ENCODE data around the gene REC8.

The REC8 gene

GRCh38 chr14:24172261-24172860, 481 bp downstream of the REC8 start:
- Histone ChIP-seq H3K4me1 (peaks cover 0 to 13% (median 3%) of the 10 kb centered on the region in 4 donors), H3K36me3 (peaks cover 6 to 55% (median 21%) of the 10 kb centered on the region in 3 donors), H3K4me3 (peak overlapping the region; percentile 36 to 46), H3K27me3 (no peaks in the 10 kb centered on the region), H3K27ac (peak overlapping the region; percentile 0 to 27), H3K9me3 (no peaks in the 10 kb centered on the region)
- intact Hi-C loops (cut with DNase I; ENCODE audit: low total_unique reads): no loop called here
- TF ChIP-seq CTCF (IDR thresholded peaks at IDR 0.05): no peak
- no peak for DNase-seq

GRCh38 chr14:24172871-24173281, 996 bp downstream of the REC8 start:
- Histone ChIP-seq H3K27me3 (no peaks in the 10 kb centered on the region), H3K4me1 (peaks cover 0 to 13% (median 3%) of the 10 kb centered on the region in 4 donors), H3K4me3 (no peak overlapping the region), H3K27ac (no peak overlapping the region), H3K36me3 (peaks cover 3 to 55% (median 16%) of the 10 kb centered on the region in 3 donors), H3K9me3 (no peaks in the 10 kb centered on the region)
- no peak for DNase-seq
- TF ChIP-seq CTCF (IDR thresholded peaks at IDR 0.05): no peak
- intact Hi-C loops (cut with DNase I; ENCODE audit: low total_unique reads): no loop called here

- intact Hi-C loops (cut with DNase I; ENCODE audit: low total_unique reads): no loop called here
- TF ChIP-seq CTCF (IDR thresholded peaks at IDR 0.05): no peak
- no peak for DNase-seq
- no peak overlapping the region for H3K27ac ChIP-seq
- H3K4me1 ChIP-seq: peaks cover 0 to 7% (median 2%) of the 10 kb centered on the region in 4 donors
- peaks cover 0 to 66% (median 35%) of the 10 kb centered on the region in 3 donors for H3K36me3 ChIP-seq
- no peaks in the 10 kb centered on the region for H3K9me3 ChIP-seq
- H3K4me3 ChIP-seq: no peak overlapping the region
- H3K27me3 ChIP-seq: no peaks in the 10 kb centered on the region
These were observed 4.7 kb downstream of the REC8 start for GRCh38 chr14:24176599-24176998.

- Histone ChIP-seq H3K4me3 (no peak overlapping the region), H3K4me1 (peaks cover 0 to under 1% (median 0%) of the 10 kb centered on the region in 4 donors), H3K36me3 (peaks cover 3 to 73% (median 39%) of the 10 kb centered on the region in 3 donors), H3K27ac (no peak overlapping the region), H3K9me3 (no peaks in the 10 kb centered on the region), H3K27me3 (no peaks in the 10 kb centered on the region)
- no peak for DNase-seq
- intact Hi-C loops (cut with DNase I; ENCODE audit: low total_unique reads): no loop called here
- no peak for TF ChIP-seq CTCF (IDR thresholded peaks at IDR 0.05)
These were observed 5.4 kb downstream of the REC8 start for GRCh38 chr14:24177041-24177825.

- peaks cover 9 to 74% (median 46%) of the 10 kb centered on the region in 3 donors for H3K36me3 ChIP-seq
- TF ChIP-seq CTCF (IDR thresholded peaks at IDR 0.05): no peak
- no peaks in the 10 kb centered on the region for H3K4me1 ChIP-seq
- no peak for DNase-seq
- no peaks in the 10 kb centered on the region for H3K27me3 ChIP-seq
- H3K27ac ChIP-seq: no peak overlapping the region
- no peak overlapping the region for H3K4me3 ChIP-seq
- intact Hi-C loops (cut with DNase I; ENCODE audit: low total_unique reads): no loop called here
- H3K9me3 ChIP-seq: no peaks in the 10 kb centered on the region
These were observed 6.0 kb downstream of the REC8 start for GRCh38 chr14:24177891-24178290.

All from tibial artery (tissue), 4 donors.